Hepatocyte (in vitro differentiated cells): ENCODE measurements around the gene RIT2. TPM values are rescaled to one million over a fixed set of nuclear protein-coding genes. Genes with fewer than 3 reads are reported as not detected.

Source experiments
- DNase-seq: peaks from one replicate; pipeline ENCODE4 v3.0.0-alpha.2; 2016; ENCODE audit warnings: low spot score
- H2AFZ ChIP-seq: fragments of 200-600 bp; sonication (generic); 2 replicates; pipeline ENCODE4 v1.6.0; 2016; ENCODE audit warnings: antibody characterized with exemption, mild to moderate bottlenecking
- H3K27ac ChIP-seq: fragments of 200-600 bp; sonication (generic); 2 replicates; pipeline ENCODE4 v1.5.1; 2016; ENCODE audit warnings: mild to moderate bottlenecking
- H3K27me3 ChIP-seq: fragments of 200-600 bp; sonication (generic); 2 replicates; pipeline ENCODE4 v1.6.1; 2016
- H3K36me3 ChIP-seq: fragments of 200-600 bp; sonication (generic); replicated peaks from 2 replicates; pipeline ENCODE4 v1.5.1; 2016; ENCODE audit warnings: low read depth; ENCODE audit not compliant: insufficient read depth
- H3K4me1 ChIP-seq: fragments of 200-600 bp; sonication (generic); 2 replicates; pipeline ENCODE4 v1.5.1; 2016; ENCODE audit warnings: mild to moderate bottlenecking, moderate library complexity; ENCODE audit not compliant: insufficient read depth
- H3K4me2 ChIP-seq: fragments of 200-600 bp; sonication (generic); 2 replicates; pipeline ENCODE4 v1.6.0; 2016
- H3K4me3 ChIP-seq: fragments of 200-600 bp; sonication (generic); 2 replicates; pipeline ENCODE4 v1.5.1; 2016; ENCODE audit warnings: mild to moderate bottlenecking
- H3K79me2 ChIP-seq: fragments of 200-600 bp; sonication (generic); 2 replicates; pipeline ENCODE4 v1.6.0; 2017; ENCODE audit warnings: mild to moderate bottlenecking
- H3K9me2 ChIP-seq: fragments of 200-600 bp; sonication (generic); replicated peaks from 2 replicates; pipeline ENCODE4 v1.6.0; 2017; ENCODE audit warnings: mild to moderate bottlenecking; ENCODE audit not compliant: insufficient read depth
- H3K9me3 ChIP-seq: fragments of 200-600 bp; sonication (generic); 2 replicates; pipeline ENCODE4 v1.5.1; 2016; ENCODE audit warnings: low read depth, mild to moderate bottlenecking
- H4K20me1 ChIP-seq: fragments of 200-600 bp; sonication (generic); 2 replicates; pipeline ENCODE4 v1.6.0; 2016; ENCODE audit warnings: mild to moderate bottlenecking; ENCODE audit not compliant: insufficient read depth, poor library complexity, severe bottlenecking
- CTCF ChIP-seq: fragments of 200-600 bp; sonication (generic); IDR thresholded peaks from 2 replicates; pipeline ENCODE4 v1.5.1; 2016; ENCODE audit warnings: antibody characterized with exemption, mild to moderate bottlenecking; ENCODE audit not compliant: poor library complexity
- EZH2 ChIP-seq: fragments of 200-600 bp; sonication (generic); IDR thresholded peaks from 2 replicates; pipeline ENCODE4 v1.6.1; 2016; ENCODE audit warnings: antibody characterized with exemption, mild to moderate bottlenecking, borderline replicate concordance
- EZH2phosphoT487 ChIP-seq: fragments of 200-600 bp; sonication (generic); IDR thresholded peaks from one replicate; pipeline ENCODE4 v1.6.1; 2018; ENCODE audit warnings: antibody characterized with exemption, mild to moderate bottlenecking, low read depth, moderate library complexity; ENCODE audit not compliant: unreplicated experiment, severe bottlenecking
- WGBS: methylation state at CpG from one replicate; pipeline ENCODE4 v1.1.6; 2016; ENCODE audit warnings: low lambda C conversion rate; ENCODE audit errors: missing lambda C conversion rate; 5-methylcytosine and 5-hydroxymethylcytosine counted together
- polyA plus RNA-seq: library from polyadenylated mRNA; unstranded; fragments of >200 nt; fragmentation: Nextera tagmentation; extraction: Ambion mirVana; gene quantifications from 2 replicates; pipeline ENCODE4 v1.2.1, GENCODE V29; 2016
- total RNA-seq: library from RNA; depleted of rRNA; stranded (reverse); fragments of >200 nt; gene quantifications from 2 replicates; pipeline ENCODE4 v1.2.3, GENCODE V29; 2014

Gene RIT2
- total and polyA plus RNA-seq, 2 experiments from 2014 or later = not detected

GRCh38 chr18:43130716-43131260 is 15.3 kb upstream of the RIT2 start:
- no peaks in the 10 kb centered on the region for H4K20me1 ChIP-seq
- TF ChIP-seq EZH2 (no peak), CTCF (no peak), EZH2phosphoT487 (no peak)
- H3K9me2 ChIP-seq = no peaks in the 10 kb centered on the region
- WGBS = 61% methylated on average over 5 of the region's 5 CpGs
- no peaks in the 10 kb centered on the region for H3K36me3 ChIP-seq
- no peaks in the 10 kb centered on the region for H3K79me2 ChIP-seq
- H3K27me3 ChIP-seq = no peaks in the 10 kb centered on the region
- DNase-seq = no peak
- H3K9me3 ChIP-seq = no peaks in the 10 kb centered on the region
- H3K4me1 ChIP-seq = no peaks in the 10 kb centered on the region
- no peak overlapping the region for H3K4me3 ChIP-seq
- no peak overlapping the region for H3K4me2 ChIP-seq
- no peak overlapping the region for H2AFZ ChIP-seq
- no peak overlapping the region for H3K27ac ChIP-seq

GRCh38 chr18:43129946-43130524 is 14.6 kb upstream of the RIT2 start:
- H3K4me2 ChIP-seq = peak overlapping the region; percentile 43
- no peaks in the 10 kb centered on the region for H4K20me1 ChIP-seq
- no peaks in the 10 kb centered on the region for H3K79me2 ChIP-seq
- H3K27me3 ChIP-seq = no peaks in the 10 kb centered on the region
- H3K4me3 ChIP-seq = no peak overlapping the region
- H3K4me1 ChIP-seq = no peaks in the 10 kb centered on the region
- 78% methylated on average over 5 of the region's 5 CpGs for WGBS
- no peak overlapping the region for H3K27ac ChIP-seq
- no peak overlapping the region for H2AFZ ChIP-seq
- no peaks in the 10 kb centered on the region for H3K9me2 ChIP-seq
- H3K36me3 ChIP-seq = no peaks in the 10 kb centered on the region
- TF ChIP-seq CTCF (no peak), EZH2 (no peak), EZH2phosphoT487 (no peak)
- no peaks in the 10 kb centered on the region for H3K9me3 ChIP-seq
- no peak for DNase-seq

- no peak overlapping the region for H3K4me3 ChIP-seq
- H3K79me2 ChIP-seq = no peaks in the 10 kb centered on the region
- no peaks in the 10 kb centered on the region for H3K36me3 ChIP-seq
- H3K4me1 ChIP-seq = no peaks in the 10 kb centered on the region
- no peak overlapping the region for H3K27ac ChIP-seq
- no peak for TF ChIP-seq EZH2phosphoT487
- no peak for TF ChIP-seq CTCF
- TF ChIP-seq EZH2 = no peak
- no peaks in the 10 kb centered on the region for H3K9me3 ChIP-seq
- no peak overlapping the region for H3K4me2 ChIP-seq
- no peaks in the 10 kb centered on the region for H4K20me1 ChIP-seq
- DNase-seq = no peak
- WGBS = 86% methylated on average over 3 of the region's 3 CpGs
- H2AFZ ChIP-seq = no peak overlapping the region
- no peaks in the 10 kb centered on the region for H3K27me3 ChIP-seq
- H3K9me2 ChIP-seq = no peaks in the 10 kb centered on the region
Measured at GRCh38 chr18:43125471-43125870, 10.0 kb upstream of the RIT2 start.

GRCh38 chr18:43122955-43123354 is 7.5 kb upstream of the RIT2 start:
- TF ChIP-seq CTCF = no peak
- TF ChIP-seq EZH2 = no peak
- TF ChIP-seq EZH2phosphoT487 = no peak
- Histone ChIP-seq H3K79me2 (no peaks in the 10 kb centered on the region), H4K20me1 (no peaks in the 10 kb centered on the region), H2AFZ (no peak overlapping the region), H3K9me2 (no peaks in the 10 kb centered on the region), H3K4me1 (no peaks in the 10 kb centered on the region), H3K36me3 (no peaks in the 10 kb centered on the region), H3K9me3 (no peaks in the 10 kb centered on the region), H3K27me3 (no peaks in the 10 kb centered on the region), H3K4me3 (no peak overlapping the region), H3K4me2 (no peak overlapping the region), H3K27ac (no peak overlapping the region)
- DNase-seq = no peak
